ENCODE results near the gene MLANA. TPM values are rescaled to one million over a fixed set of nuclear protein-coding genes. Genes with fewer than 3 reads are reported as not detected.

The MLANA gene
- polyA plus RNA-seq, 1 donor from 2014 or later = not detected

- Histone ChIP-seq H3K4me3 (ENCODE audit: low read length) (no peak overlapping the region), H3K27me3 (ENCODE audit: insufficient read depth, low read depth, low read length) (no peaks in the 10 kb centered on the region), H3K27ac (ENCODE audit: low read length) (no peak overlapping the region), H3K9me3 (ENCODE audit: low read length) (no peaks in the 10 kb centered on the region), H3K79me2 (replicated peaks; ENCODE audit: insufficient read depth, low read length) (no peaks in the 10 kb centered on the region), H4K20me1 (ENCODE audit: insufficient read depth) (no peaks in the 10 kb centered on the region), H3K36me3 (ENCODE audit: insufficient read depth, low read length) (no peaks in the 10 kb centered on the region), H3F3A (ENCODE audit: insufficient read depth, low read length, poor library complexity, severe bottlenecking) (no peaks in the 10 kb centered on the region), H2AFZ (ENCODE audit: low read depth, low read length) (no peak overlapping the region), H3K9ac (ENCODE audit: low read length) (no peak overlapping the region), H3K4me2 (ENCODE audit: low read length) (no peak overlapping the region), H3K9me2 (ENCODE audit: insufficient read depth, low read length) (no peaks in the 10 kb centered on the region)
- TF ChIP-seq EZH2 (IDR thresholded peaks at IDR 0.05; ENCODE audit: borderline replicate concordance, insufficient read depth, low read length, poor library complexity, severe bottlenecking) (no peak), SMC3 (conservative IDR thresholded peaks at IDR 0.05; ENCODE audit: poor library complexity) (no peak), POLR2AphosphoS5 (IDR thresholded peaks at IDR 0.05) (no peak), RAD21 (conservative IDR thresholded peaks at IDR 0.05) (no peak), MXI1 (conservative IDR thresholded peaks at IDR 0.05; ENCODE audit: poor library complexity, severe bottlenecking) (no peak), EP300 (conservative IDR thresholded peaks at IDR 0.05; ENCODE audit: poor library complexity, severe bottlenecking) (no peak), TAF1 (IDR thresholded peaks at IDR 0.05; ENCODE audit: low read depth) (no peak), REST (IDR thresholded peaks at IDR 0.05; ENCODE audit: borderline replicate concordance) (no peak), CTCF (IDR thresholded peaks at IDR 0.05; ENCODE audit: poor library complexity, severe bottlenecking) (no peak)
These were observed 47.5 kb upstream of the MLANA start for GRCh38 chr9:5842929-5843793.

DNA sequence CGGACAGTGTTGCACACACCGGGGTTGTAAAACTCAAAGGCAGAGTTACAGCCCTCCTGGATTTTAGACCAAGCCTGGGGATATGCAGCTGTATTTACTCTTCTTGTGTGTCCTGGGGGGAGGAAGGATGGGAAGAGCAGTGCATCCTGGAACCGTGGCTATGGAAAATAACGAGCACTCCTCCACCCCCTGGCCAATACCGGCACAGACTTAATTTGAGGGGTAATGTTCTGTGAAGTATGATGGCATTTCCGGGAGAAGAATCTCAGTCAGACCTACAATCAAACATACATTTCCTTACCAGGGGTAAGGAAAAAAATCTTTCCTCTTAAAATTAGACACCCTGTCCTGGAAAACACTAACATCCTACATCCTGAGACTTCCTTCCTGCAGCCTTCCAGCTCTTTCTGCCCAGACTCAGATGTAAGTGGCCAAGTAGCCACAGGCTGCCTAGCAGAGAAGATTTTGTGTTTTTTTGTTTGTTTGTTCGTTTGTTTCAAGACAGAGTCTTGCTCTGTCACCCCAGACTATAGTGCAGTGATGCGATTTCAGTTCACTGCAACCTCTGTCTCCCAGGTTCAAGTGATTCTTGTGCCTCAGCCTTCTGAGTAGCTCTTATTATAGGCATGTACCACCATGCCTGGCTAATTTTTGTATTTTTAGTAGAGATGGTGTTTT is 46.8 kb upstream of the MLANA start:
- H3K9me3 ChIP-seq (ENCODE audit: low read length) = no peaks in the 10 kb centered on the region
- H3K4me2 ChIP-seq (ENCODE audit: low read length) = no peak overlapping the region
- no peaks in the 10 kb centered on the region for H3K9me2 ChIP-seq (ENCODE audit: insufficient read depth, low read length)
- no peak overlapping the region for H3K27ac ChIP-seq (ENCODE audit: low read length)
- no peaks in the 10 kb centered on the region for H4K20me1 ChIP-seq (ENCODE audit: insufficient read depth)
- no peak for TF ChIP-seq SMC3 (conservative IDR thresholded peaks at IDR 0.05; ENCODE audit: poor library complexity)
- no peak for TF ChIP-seq RAD21 (conservative IDR thresholded peaks at IDR 0.05)
- no peak for TF ChIP-seq EP300 (conservative IDR thresholded peaks at IDR 0.05; ENCODE audit: poor library complexity, severe bottlenecking)
- TF ChIP-seq REST (IDR thresholded peaks at IDR 0.05; ENCODE audit: borderline replicate concordance) = no peak
- no peak for TF ChIP-seq POLR2AphosphoS5 (IDR thresholded peaks at IDR 0.05)
- no peak for TF ChIP-seq MXI1 (conservative IDR thresholded peaks at IDR 0.05; ENCODE audit: poor library complexity, severe bottlenecking)
- TF ChIP-seq CTCF (IDR thresholded peaks at IDR 0.05; ENCODE audit: poor library complexity, severe bottlenecking) = no peak
- no peak for TF ChIP-seq TAF1 (IDR thresholded peaks at IDR 0.05; ENCODE audit: low read depth)
- TF ChIP-seq EZH2 (IDR thresholded peaks at IDR 0.05; ENCODE audit: borderline replicate concordance, insufficient read depth, low read length, poor library complexity, severe bottlenecking) = no peak
- H3K27me3 ChIP-seq (ENCODE audit: insufficient read depth, low read depth, low read length) = no peaks in the 10 kb centered on the region
- no peaks in the 10 kb centered on the region for H3K79me2 ChIP-seq (replicated peaks; ENCODE audit: insufficient read depth, low read length)
- H2AFZ ChIP-seq (ENCODE audit: low read depth, low read length) = no peak overlapping the region
- no peak overlapping the region for H3K4me3 ChIP-seq (ENCODE audit: low read length)
- H3K9ac ChIP-seq (ENCODE audit: low read length) = no peak overlapping the region
- no peaks in the 10 kb centered on the region for H3F3A ChIP-seq (ENCODE audit: insufficient read depth, low read length, poor library complexity, severe bottlenecking)
- no peaks in the 10 kb centered on the region for H3K36me3 ChIP-seq (ENCODE audit: insufficient read depth, low read length)
